H9 (cell line): ENCODE measurements around the gene SDR42E1. TPM values are rescaled to one million over a fixed set of nuclear protein-coding genes. Genes with fewer than 3 reads are reported as not detected.

Source experiments
- DNase-seq: peaks from one replicate; pipeline ENCODE4 v3.0.0-alpha.2; 2017
- H2AFZ ChIP-seq: one replicate; pipeline ENCODE4 v1.6.1; 2013; ENCODE audit warnings: mild to moderate bottlenecking, low read length, control low read depth, moderate library complexity
- H2AK5ac ChIP-seq: 2 replicates; pipeline ENCODE4 v1.6.1; 2013; ENCODE audit warnings: low read length, control low read depth, mixed read lengths; ENCODE audit not compliant: insufficient read length
- H2BK120ac ChIP-seq: one replicate; pipeline ENCODE4 v1.6.1; 2013; ENCODE audit warnings: low read depth, mild to moderate bottlenecking, low read length, control low read depth, inconsistent platforms; ENCODE audit not compliant: poor library complexity, severe bottlenecking
- H2BK12ac ChIP-seq: 2 replicates; pipeline ENCODE4 v1.6.1; 2013; ENCODE audit warnings: low read length, control low read depth, mixed read lengths, low read depth; ENCODE audit not compliant: insufficient read length
- H2BK15ac ChIP-seq: 2 replicates; pipeline ENCODE4 v1.6.1; 2013; ENCODE audit warnings: low read depth, low read length, control low read depth
- H2BK20ac ChIP-seq: one replicate; pipeline ENCODE4 v1.6.1; 2013; ENCODE audit warnings: low read depth, mild to moderate bottlenecking, low read length, control low read depth, inconsistent platforms; ENCODE audit not compliant: poor library complexity, severe bottlenecking
- H2BK5ac ChIP-seq: 2 replicates; pipeline ENCODE4 v1.6.1; 2013; ENCODE audit warnings: low read length, control low read depth, mixed read lengths; ENCODE audit not compliant: insufficient read length
- H3K14ac ChIP-seq: 2 replicates; pipeline ENCODE4 v1.6.1; 2013; ENCODE audit warnings: low read length, control low read depth; ENCODE audit not compliant: insufficient read depth
- H3K18ac ChIP-seq: 2 replicates; pipeline ENCODE4 v1.6.1; 2013; ENCODE audit warnings: low read depth, mild to moderate bottlenecking, mixed read lengths, low read length, control low read depth; ENCODE audit not compliant: insufficient read length
- H3K23ac ChIP-seq: 2 replicates; pipeline ENCODE4 v1.6.1; 2013; ENCODE audit warnings: low read length, control low read depth, mixed read lengths, low read depth; ENCODE audit not compliant: insufficient read length
- H3K23me2 ChIP-seq: 2 replicates; pipeline ENCODE4 v1.6.1; 2013; ENCODE audit warnings: low read depth, mild to moderate bottlenecking, mixed read lengths, low read length, control low read depth; ENCODE audit not compliant: insufficient read length, poor library complexity, severe bottlenecking
- H3K27ac ChIP-seq: 2 replicates; pipeline ENCODE4 v1.5.1; 2013; ENCODE audit warnings: low read length, control low read depth, mixed read lengths, low read depth; ENCODE audit not compliant: insufficient read length
- H3K27me3 ChIP-seq: 2 replicates; pipeline ENCODE4 v1.6.1; 2013; ENCODE audit warnings: low read length, control low read depth, inconsistent platforms; ENCODE audit not compliant: insufficient read depth
- H3K4ac ChIP-seq: 2 replicates; pipeline ENCODE4 v1.6.1; 2013; ENCODE audit warnings: low read depth, mild to moderate bottlenecking, control low read depth, inconsistent platforms, low read length, moderate library complexity
- H3K4me1 ChIP-seq: 2 replicates; pipeline ENCODE4 v1.6.1; 2013; ENCODE audit warnings: low read length, control low read depth, inconsistent platforms; ENCODE audit not compliant: insufficient read depth
- H3K4me2 ChIP-seq: 2 replicates; pipeline ENCODE4 v1.6.1; 2013; ENCODE audit warnings: low read length, control low read depth, mixed read lengths; ENCODE audit not compliant: insufficient read length, insufficient read depth
- H3K56ac ChIP-seq: 2 replicates; pipeline ENCODE4 v1.6.1; 2013; ENCODE audit warnings: low read depth, mild to moderate bottlenecking, mixed read lengths, low read length, control low read depth; ENCODE audit not compliant: insufficient read length
- H3K79me1 ChIP-seq: 2 replicates; pipeline ENCODE4 v1.6.1; 2013; ENCODE audit warnings: low read depth, mild to moderate bottlenecking, moderate library complexity, low read length, control low read depth, inconsistent platforms; ENCODE audit not compliant: insufficient read depth, poor library complexity, severe bottlenecking
- H3K79me2 ChIP-seq: 2 replicates; pipeline ENCODE4 v1.6.1; 2013; ENCODE audit warnings: low read length, control low read depth, inconsistent platforms; ENCODE audit not compliant: insufficient read depth
- H3K9ac ChIP-seq: 2 replicates; pipeline ENCODE4 v1.6.1; 2013; ENCODE audit warnings: low read length, control low read depth, mixed read lengths; ENCODE audit not compliant: insufficient read length; ENCODE audit errors: extremely low read depth
- H3K9me3 ChIP-seq: one replicate; pipeline ENCODE4 v1.6.1; 2013; ENCODE audit warnings: low read depth, low read length, inconsistent platforms; ENCODE audit not compliant: control insufficient read depth
- H3T11ph ChIP-seq: one replicate; pipeline ENCODE4 v1.6.1; 2013; ENCODE audit warnings: mild to moderate bottlenecking, low read length, control low read depth, inconsistent platforms
- H4K20me1 ChIP-seq: one replicate; pipeline ENCODE4 v1.6.1; 2013; ENCODE audit not compliant: control insufficient read depth, insufficient read length, insufficient read depth
- H4K5ac ChIP-seq: 2 replicates; pipeline ENCODE4 v1.6.1; 2013; ENCODE audit warnings: low read depth, mild to moderate bottlenecking, mixed read lengths, low read length, control low read depth; ENCODE audit not compliant: insufficient read length
- H4K8ac ChIP-seq: replicated peaks from 2 replicates; pipeline ENCODE4 v1.6.1; 2013; ENCODE audit warnings: low read length, control low read depth, mixed read lengths, low read depth; ENCODE audit not compliant: insufficient read length
- H4K91ac ChIP-seq: 2 replicates; pipeline ENCODE4 v1.6.1; 2013; ENCODE audit warnings: low read depth, mild to moderate bottlenecking, moderate library complexity, mixed read lengths, low read length, control low read depth; ENCODE audit not compliant: insufficient read length
- H3K27ac Mint-ChIP-seq, 3 experiments: 2 replicates in 2 of 3; 3 replicates in 1 of 3; pipeline ENCODE4 v1.8.0; 2020 to 2021; ENCODE audit warnings: mixed read lengths in 3 of 3, mild to moderate bottlenecking in 1 of 3, moderate library complexity in 1 of 3
- H3K27me3 Mint-ChIP-seq: 2 replicates; pipeline ENCODE4 v1.8.0; 2021; ENCODE audit warnings: low read depth, mild to moderate bottlenecking, moderate library complexity, mixed read lengths
- H3K36me3 Mint-ChIP-seq, 3 experiments: 2 replicates in 2 of 3; 3 replicates in 1 of 3; pipeline ENCODE4 v1.8.0; 2020 to 2021; ENCODE audit warnings: low read depth in 3 of 3, mixed read lengths in 3 of 3; ENCODE audit not compliant: insufficient read depth in 1 of 3
- H3K4me1 Mint-ChIP-seq, 2 experiments: 2 replicates each; pipeline ENCODE4 v1.8.0; 2020; ENCODE audit warnings: mixed read lengths in 2 of 2
- H3K4me3 Mint-ChIP-seq, 2 experiments: 2 replicates in 1 of 2; 3 replicates in 1 of 2; pipeline ENCODE4 v1.8.0; 2020 to 2021; ENCODE audit warnings: mild to moderate bottlenecking in 2 of 2, mixed read lengths in 2 of 2, moderate library complexity in 1 of 2
- H3K9me3 Mint-ChIP-seq, 2 experiments: 2 replicates in 1 of 2; 3 replicates in 1 of 2; pipeline ENCODE4 v1.8.0; 2020; ENCODE audit warnings: mild to moderate bottlenecking in 2 of 2, mixed read lengths in 2 of 2, moderate library complexity in 1 of 2
- CTCF ChIP-seq: fragments of 200-600 bp; sonication (generic); conservative IDR thresholded peaks from 3 replicates; pipeline ENCODE4 v1.8.0; 2021; ENCODE audit warnings: antibody characterized with exemption, mild to moderate bottlenecking
- WGBS: extraction: QIAGEN DNeasy Blood & Tissue Kit; methylation state at CpG from one replicate; pipeline ENCODE4 v1.1.7; 2013; ENCODE audit warnings: missing lambda C conversion rate, low lambda C conversion rate, mixed read lengths; ENCODE audit not compliant: insufficient read length; ENCODE audit errors: extremely low coverage; 5-methylcytosine and 5-hydroxymethylcytosine counted together
- total RNA-seq: library from RNA; stranded (reverse); gene quantifications from 2 replicates; pipeline ENCODE4 v1.2.1, GENCODE V29; 2021

SDR42E1 gene
- total RNA-seq, 1 experiment from 2014 or later: not detected

- Mint-ChIP-seq H3K27me3 (peaks cover 6% of the 10 kb centered on the region), H3K9me3 (peaks cover 20 to 22% of the 10 kb centered on the region in 2 experiments), H3K36me3 (peaks cover 16 to 18% (median 17%) of the 10 kb centered on the region in 3 experiments), H3K27ac (no peak overlapping the region), H3K4me1 (peaks cover 0 to 7% of the 10 kb centered on the region in 2 experiments; a peak in 2 of 4 replicates), H3K4me3 (no peak overlapping the region)
- no peak overlapping the region for H2BK20ac ChIP-seq
- no peaks in the 10 kb centered on the region for H3K79me2 ChIP-seq
- H3K27ac ChIP-seq: no peak overlapping the region
- no peak for DNase-seq
- no peak overlapping the region for H2AFZ ChIP-seq
- H3K18ac ChIP-seq: no peak overlapping the region
- no peak overlapping the region for H2BK15ac ChIP-seq
- H3K14ac ChIP-seq: no peak overlapping the region
- H2BK12ac ChIP-seq: no peak overlapping the region
- no peak overlapping the region for H3K4ac ChIP-seq
- no peak overlapping the region for H4K8ac ChIP-seq
- H2AK5ac ChIP-seq: no peak overlapping the region
- no peak overlapping the region for H3K4me2 ChIP-seq
- no peak for TF ChIP-seq CTCF
- no peak overlapping the region for H3K23ac ChIP-seq
- no peak overlapping the region for H4K5ac ChIP-seq
- H3K9ac ChIP-seq: no peak overlapping the region
- no peak overlapping the region for H4K91ac ChIP-seq
- no peaks in the 10 kb centered on the region for H4K20me1 ChIP-seq
- no peak overlapping the region for H3T11ph ChIP-seq
- H2BK5ac ChIP-seq: no peak overlapping the region
- no peak overlapping the region for H2BK120ac ChIP-seq
- H3K27me3 ChIP-seq: no peaks in the 10 kb centered on the region
- no peaks in the 10 kb centered on the region for H3K23me2 ChIP-seq
- WGBS: no CpG with 5 or more reads among the region's 5 CpGs
- peaks cover 5% of the 10 kb centered on the region for H3K9me3 ChIP-seq
- no peaks in the 10 kb centered on the region for H3K79me1 ChIP-seq
- no peaks in the 10 kb centered on the region for H3K4me1 ChIP-seq
- H3K56ac ChIP-seq: no peak overlapping the region
Measured at GRCh38 chr16:82004601-82005000, 6.7 kb downstream of the SDR42E1 start.
